ENCODE measurements around the gene IQGAP3. TPM values are rescaled to one million over a fixed set of nuclear protein-coding genes. Genes with fewer than 3 reads are reported as not detected.
A peak's percentile ranks its signal among the peaks of the same experiment; 100 is the strongest.
"Not testable (repeated sequence)": the region's sequence is repeated elsewhere in the genome, so short reads cannot be mapped to it uniquely, and the experiment has no call there.

Gene IQGAP3
- total RNA-seq, result 10 to 100 TPM; 24.3 to 31.3 TPM

DNA sequence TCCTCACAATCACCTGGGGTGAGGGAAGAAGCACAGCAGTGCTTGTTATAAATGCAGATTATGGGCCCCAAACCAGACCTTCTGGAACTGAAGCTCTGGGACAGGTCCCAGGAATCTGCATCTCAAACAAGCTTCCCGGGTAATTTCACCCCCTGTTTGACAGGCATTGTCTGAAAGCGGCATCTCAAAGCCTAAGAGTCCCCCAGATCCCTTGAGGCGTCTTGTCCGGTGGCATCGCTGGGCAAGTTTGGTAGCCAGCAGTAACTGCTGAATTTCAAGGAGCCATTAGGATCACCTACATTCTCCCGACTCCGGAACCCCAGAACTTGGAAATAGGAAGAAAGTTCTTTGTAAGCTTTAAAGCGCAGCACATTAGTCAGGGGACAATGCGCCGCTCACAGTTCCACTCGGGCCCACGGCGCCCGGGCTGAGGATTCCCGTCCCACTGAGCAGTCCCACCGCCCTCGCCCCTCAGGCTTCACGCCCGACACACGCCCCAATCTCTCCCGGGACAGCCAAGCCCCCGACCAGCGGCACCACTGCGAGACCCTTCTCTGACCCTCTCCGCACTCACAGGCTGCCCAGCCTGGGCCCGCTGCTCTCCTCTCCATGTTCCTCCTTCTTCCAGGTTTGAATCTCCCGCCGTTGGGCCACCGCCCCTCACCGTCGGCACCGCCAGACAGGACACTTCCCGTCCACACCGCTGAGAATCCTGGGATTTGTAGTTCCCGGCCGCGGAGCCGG lies at the start of gene IQGAP3:
IQGAP3 (minus strand) TSS at position 647 of the 744 bp plus-strand sequence; CDS start at position 611, 36 bp downstream.
- Mint-ChIP-seq H3K9me3 (ENCODE audit: low read depth) (no peaks in the 10 kb centered on the region), H3K4me3 (peak within 1 kb of the TSS; percentile 91), H3K4me1 (peaks cover 26% of the 10 kb centered on the region), H3K36me3 (peaks cover 8% of the 10 kb centered on the region), H3K27me3 (peaks cover 28% of the 10 kb centered on the region), H3K27ac (peak within 1 kb of the TSS; percentile 58)
- CTCF ChIA-PET, result interaction anchor here (0.7 to 4.0 kb wide), 10 partner anchors 10 to 187 kb away, joined by 3 to 18 read pairs (median 4); no protein-coding TSS in a partner anchor
- DNase-seq (peak; percentile 86), ATAC-seq (peak; percentile 95)

- no peak overlapping the region for H3K4me3 Mint-ChIP-seq
- ATAC-seq (no peak), DNase-seq (no peak)
- H3K4me1 Mint-ChIP-seq, result peaks cover 2% of the 10 kb centered on the region
- peaks cover 62% of the 10 kb centered on the region for H3K27me3 Mint-ChIP-seq
- H3K9me3 Mint-ChIP-seq (ENCODE audit: low read depth), result no peaks in the 10 kb centered on the region
- H3K27ac Mint-ChIP-seq, result no peak overlapping the region
- CTCF ChIA-PET, result interaction anchor here (0.7 to 15.7 kb wide), 16 partner anchors 11 to 234 kb away, joined by 3 to 344 read pairs (median 4); partner anchors contain the start of gene BCAN
- H3K36me3 Mint-ChIP-seq, result no peaks in the 10 kb centered on the region
These were observed 47.2 kb upstream of the IQGAP3 start for GRCh38 chr1:156619582-156619955.

DNA sequence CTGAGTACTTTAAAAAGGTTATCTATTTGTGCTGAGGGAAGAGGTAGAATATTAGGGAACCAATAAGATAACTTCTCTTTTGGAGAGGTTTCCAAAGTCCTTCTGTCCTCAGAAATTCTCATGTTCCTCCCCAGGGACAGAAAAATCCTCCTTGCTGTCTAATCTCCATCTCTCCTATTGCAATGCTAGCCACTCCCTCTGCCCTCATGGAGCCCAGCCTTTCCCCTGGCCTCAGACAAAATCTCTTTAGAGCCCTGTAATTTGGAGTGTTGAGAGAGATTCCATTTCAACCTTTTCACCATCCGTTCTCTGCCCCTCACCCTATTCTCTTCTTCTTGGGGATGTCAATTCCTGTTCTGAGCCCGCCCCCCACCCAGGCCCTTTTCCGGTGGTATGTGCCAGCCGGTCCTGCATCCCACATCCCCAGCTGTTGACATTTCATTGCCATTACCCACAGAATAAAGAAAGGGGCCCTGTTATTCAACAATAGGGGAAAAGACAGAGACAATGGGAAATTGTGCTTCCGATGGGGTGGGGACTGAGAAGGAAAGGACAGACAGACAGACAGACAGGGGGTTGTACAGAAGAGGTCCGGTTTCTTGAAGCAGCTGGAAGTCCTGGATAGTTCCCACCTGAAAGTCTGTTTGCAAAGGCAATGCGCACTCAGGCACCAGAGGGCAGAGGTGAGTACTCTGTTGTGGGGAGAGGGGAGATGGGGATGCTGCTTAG lies 46.7 kb upstream of the IQGAP3 start, which contains the start of gene HAPLN2:
HAPLN2 (plus strand) TSS at position 563 of the 729 bp plus-strand sequence. CDS start 4,076 bp downstream, outside the sequence.
- Mint-ChIP-seq H3K4me3 (no peak within 1 kb of the TSS), H3K27me3 (peaks cover 63% of the 10 kb centered on the region), H3K27ac (no peak within 1 kb of the TSS), H3K4me1 (no peaks in the 10 kb centered on the region), H3K9me3 (ENCODE audit: low read depth) (no peaks in the 10 kb centered on the region), H3K36me3 (no peaks in the 10 kb centered on the region)
- DNase-seq (no peak), ATAC-seq (peak; percentile 46)
- CTCF ChIA-PET, result interaction anchor here (0.7 to 15.7 kb wide), 13 partner anchors 11 to 233 kb away, joined by 3 to 344 read pairs (median 4); partner anchors contain the start of gene BCAN

DNA sequence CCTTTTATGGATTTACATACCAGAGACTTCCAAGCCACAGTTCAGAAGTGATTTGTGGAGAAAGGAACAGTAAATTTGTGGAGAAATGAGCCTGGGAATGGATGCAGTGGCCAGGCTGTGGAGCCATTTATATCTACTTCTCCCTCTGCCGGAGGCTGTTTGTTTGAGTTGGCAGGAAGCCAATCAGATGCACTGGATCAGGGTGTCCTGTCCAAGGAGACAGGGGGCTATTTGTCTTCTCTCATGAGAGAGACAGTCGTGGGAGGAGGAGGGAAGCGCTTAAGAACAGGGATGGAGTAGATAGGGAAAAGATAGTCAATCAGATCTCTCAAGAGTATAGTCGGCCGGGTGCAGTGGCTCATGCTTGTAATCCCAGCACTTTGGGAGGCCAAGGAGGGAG lies 44.1 kb upstream of the IQGAP3 start:
- CTCF ChIA-PET, result interaction anchor here (0.7 to 6.9 kb wide), 6 partner anchors 9 to 311 kb away, joined by 3 to 73 read pairs (median 6); no protein-coding TSS in a partner anchor
- H3K4me1 Mint-ChIP-seq, result no peaks in the 10 kb centered on the region
- no peaks in the 10 kb centered on the region for H3K9me3 Mint-ChIP-seq (ENCODE audit: low read depth)
- DNase-seq, result no peak
- no peak overlapping the region for H3K4me3 Mint-ChIP-seq
- peaks cover 64% of the 10 kb centered on the region for H3K27me3 Mint-ChIP-seq
- H3K27ac Mint-ChIP-seq, result no peak overlapping the region
- no peaks in the 10 kb centered on the region for H3K36me3 Mint-ChIP-seq
- no peak for ATAC-seq

GRCh38 chr1:156615946-156616345 lies 43.6 kb upstream of the IQGAP3 start:
- H3K36me3 Mint-ChIP-seq, result no peaks in the 10 kb centered on the region
- H3K27ac Mint-ChIP-seq, result no peak overlapping the region
- no peaks in the 10 kb centered on the region for H3K4me1 Mint-ChIP-seq
- CTCF ChIA-PET, result interaction anchor here (6.9 kb wide), 1 partner anchor 9 kb away, joined by 73 read pairs; no protein-coding TSS in a partner anchor
- H3K9me3 Mint-ChIP-seq (ENCODE audit: low read depth), result no peaks in the 10 kb centered on the region
- DNase-seq (no peak), ATAC-seq (no peak)
- peaks cover 64% of the 10 kb centered on the region for H3K27me3 Mint-ChIP-seq
- no peak overlapping the region for H3K4me3 Mint-ChIP-seq

GRCh38 chr1:156612666-156613065 lies 40.3 kb upstream of the IQGAP3 start:
- CTCF ChIA-PET, result interaction anchor here (1.1 to 6.9 kb wide), 10 partner anchors 9 to 235 kb away, joined by 3 to 73 read pairs (median 8); no protein-coding TSS in a partner anchor
- Mint-ChIP-seq H3K4me1 (peaks cover 7% of the 10 kb centered on the region), H3K36me3 (no peaks in the 10 kb centered on the region), H3K27me3 (peaks cover 45% of the 10 kb centered on the region), H3K27ac (no peak overlapping the region), H3K9me3 (ENCODE audit: low read depth) (no peaks in the 10 kb centered on the region), H3K4me3 (no peak overlapping the region)
- DNase-seq (no peak), ATAC-seq (no peak)

GRCh38 chr1:156610072-156610471 lies 37.7 kb upstream of the IQGAP3 start:
- not testable (repeated sequence) for H3K27ac Mint-ChIP-seq; ATAC-seq; H3K4me3 Mint-ChIP-seq; H3K9me3 Mint-ChIP-seq (ENCODE audit: low read depth); H3K36me3 Mint-ChIP-seq; DNase-seq
- Mint-ChIP-seq H3K4me1 (peaks cover 11% of the 10 kb centered on the region), H3K27me3 (peaks cover 33% of the 10 kb centered on the region)
- CTCF ChIA-PET, result interaction anchor here (2.4 to 6.9 kb wide), 4 partner anchors 15 to 224 kb away, joined by 9 to 73 read pairs (median 38); no protein-coding TSS in a partner anchor

GRCh38 chr1:156608981-156609380 lies 36.6 kb upstream of the IQGAP3 start:
- DNase-seq, result peak; percentile 74
- no peak overlapping the region for H3K4me3 Mint-ChIP-seq
- H3K36me3 Mint-ChIP-seq, result no peaks in the 10 kb centered on the region
- no peaks in the 10 kb centered on the region for H3K9me3 Mint-ChIP-seq (ENCODE audit: low read depth)
- CTCF ChIA-PET, result interaction anchor here (0.9 to 5.7 kb wide), 33 partner anchors 10 to 230 kb away, joined by 3 to 60 read pairs (median 6); partner anchors contain the start of genes NAXE, NES and TTC24
- ATAC-seq, result peak; percentile 82
- H3K27ac Mint-ChIP-seq, result no peak overlapping the region
- peaks cover 11% of the 10 kb centered on the region for H3K4me1 Mint-ChIP-seq
- peaks cover 24% of the 10 kb centered on the region for H3K27me3 Mint-ChIP-seq

- Mint-ChIP-seq H3K27me3 (peaks cover 19% of the 10 kb centered on the region), H3K4me3 (no peak overlapping the region), H3K4me1 (peaks cover 11% of the 10 kb centered on the region), H3K9me3 (ENCODE audit: low read depth) (no peaks in the 10 kb centered on the region), H3K27ac (no peak overlapping the region), H3K36me3 (no peaks in the 10 kb centered on the region)
- ATAC-seq, result peak; percentile 94
- CTCF ChIA-PET, result interaction anchor here (0.5 to 5.7 kb wide), 36 partner anchors 9 to 229 kb away, joined by 3 to 60 read pairs (median 6); partner anchors contain the start of genes NAXE, NES and TTC24
- peak; percentile 81 for DNase-seq
These were observed 35.8 kb upstream of the IQGAP3 start for GRCh38 chr1:156608036-156608674.

GRCh38 chr1:156607344-156607743 lies 35.0 kb upstream of the IQGAP3 start:
- Mint-ChIP-seq H3K27me3 (peaks cover 13% of the 10 kb centered on the region), H3K4me1 (peaks cover 16% of the 10 kb centered on the region)
- H3K9me3 Mint-ChIP-seq (ENCODE audit: low read depth); DNase-seq; H3K27ac Mint-ChIP-seq; ATAC-seq; H3K4me3 Mint-ChIP-seq; H3K36me3 Mint-ChIP-seq; CTCF ChIA-PET: not testable (repeated sequence)

DNA sequence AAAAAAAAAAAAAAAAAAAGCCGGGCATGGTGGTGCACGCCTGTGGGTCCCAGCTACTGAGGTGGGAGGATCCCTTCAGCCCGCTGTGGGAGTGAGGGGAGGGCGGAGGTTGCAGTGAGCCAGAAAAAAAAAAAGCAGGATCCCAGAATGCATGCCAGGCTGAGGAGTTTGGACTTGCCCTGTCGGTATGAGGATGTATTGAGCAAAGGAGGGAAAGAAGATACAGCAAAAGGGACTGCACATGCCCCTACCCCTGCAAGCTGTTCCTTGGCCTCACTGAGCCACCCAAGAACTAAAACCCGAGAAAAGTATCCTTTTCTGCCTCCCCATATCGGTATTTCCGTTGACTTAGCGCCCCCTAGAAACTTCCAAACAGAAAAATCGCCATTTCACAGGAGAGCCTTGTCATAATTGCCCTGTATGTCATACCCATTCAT lies 30.2 kb upstream of the IQGAP3 start:
- peak overlapping the region; percentile 17 for H3K4me3 Mint-ChIP-seq
- H3K4me1 Mint-ChIP-seq, result peaks cover 40% of the 10 kb centered on the region
- ATAC-seq (no peak), DNase-seq (no peak)
- no peak overlapping the region for H3K27ac Mint-ChIP-seq
- H3K27me3 Mint-ChIP-seq, result no peaks in the 10 kb centered on the region
- no peaks in the 10 kb centered on the region for H3K9me3 Mint-ChIP-seq (ENCODE audit: low read depth)
- peaks cover 11% of the 10 kb centered on the region for H3K36me3 Mint-ChIP-seq
- CTCF ChIA-PET, result interaction anchor here (0.6 to 4.4 kb wide), 9 partner anchors 9 to 304 kb away, joined by 3 to 23 read pairs (median 8); partner anchors contain the start of gene NAXE

- peak overlapping the region; percentile 98 for H3K27ac Mint-ChIP-seq
- ATAC-seq (no peak), DNase-seq (no peak)
- no peaks in the 10 kb centered on the region for H3K27me3 Mint-ChIP-seq
- no peaks in the 10 kb centered on the region for H3K9me3 Mint-ChIP-seq (ENCODE audit: low read depth)
- H3K36me3 Mint-ChIP-seq, result peaks cover 15% of the 10 kb centered on the region
- CTCF ChIA-PET, result interaction anchor here (0.6 to 4.4 kb wide), 11 partner anchors 8 to 216 kb away, joined by 3 to 23 read pairs (median 9); partner anchors contain the start of gene NAXE
- peaks cover 37% of the 10 kb centered on the region for H3K4me1 Mint-ChIP-seq
- H3K4me3 Mint-ChIP-seq, result peak overlapping the region; percentile 99
These were observed 29.5 kb upstream of the IQGAP3 start for GRCh38 chr1:156601892-156602291.

Measured in activated CD8-positive, alpha-beta memory T cell treated with anti-CD3 and anti-CD28 coated beads, Interleukin-2, amount 10 ng/mL, durations not matched to agents 7 days and 5 days (primary cell).